Nephron (organoid): ENCODE results near the gene SARS1.

Source experiments
- H3K27ac Mint-ChIP-seq, 3 experiments: 2 replicates each; pipeline ENCODE4 v1.8.0; 2020; ENCODE audit warnings: mixed read lengths in 3 of 3, mild to moderate bottlenecking in 2 of 3, moderate library complexity in 1 of 3
- H3K27me3 Mint-ChIP-seq: 2 replicates; pipeline ENCODE4 v1.8.0; 2021; ENCODE audit warnings: low read depth, mild to moderate bottlenecking, moderate library complexity, mixed read lengths
- H3K36me3 Mint-ChIP-seq: 2 replicates; pipeline ENCODE4 v1.8.0; 2020; ENCODE audit warnings: low read depth, mixed read lengths
- H3K4me1 Mint-ChIP-seq: 2 replicates; pipeline ENCODE4 v1.8.0; 2020; ENCODE audit warnings: mixed read lengths
- H3K4me3 Mint-ChIP-seq, 3 experiments: 2 replicates each; pipeline ENCODE4 v1.8.0; 2020; ENCODE audit warnings: mild to moderate bottlenecking in 3 of 3, mixed read lengths in 3 of 3, moderate library complexity in 2 of 3
- H3K9me3 Mint-ChIP-seq: 2 replicates; pipeline ENCODE4 v1.8.0; 2020; ENCODE audit warnings: mixed read lengths
- CTCF ChIP-seq, 3 experiments: fragments of 200-600 bp; sonication (generic); IDR thresholded peaks; one replicate each; pipeline ENCODE4 v1.5.0; 2021; ENCODE audit warnings: antibody characterized with exemption in 3 of 3; ENCODE audit not compliant: unreplicated experiment in 3 of 3

The SARS1 gene

GRCh38 chr1:109263597-109264378, 50.1 kb downstream of the SARS1 start:
- Mint-ChIP-seq H3K4me3 (no peak overlapping the region), H3K27me3 (no peaks in the 10 kb centered on the region), H3K36me3 (peaks cover 11% of the 10 kb centered on the region), H3K9me3 (no peaks in the 10 kb centered on the region), H3K4me1 (no peaks in the 10 kb centered on the region), H3K27ac (peak overlapping the region in 2 of 3 experiments; percentile 24 to 42)
- TF ChIP-seq CTCF (IDR thresholded peaks at IDR 0.05; ENCODE audit: unreplicated experiment in 3 of 3): peak; percentile 90 to 97 (median 96)

GRCh38 chr1:109264379-109264755, 50.6 kb downstream of the SARS1 start:
- H3K4me3 Mint-ChIP-seq: no peak overlapping the region
- TF ChIP-seq CTCF (IDR thresholded peaks at IDR 0.05; ENCODE audit: unreplicated experiment in 3 of 3): no peak
- H3K9me3 Mint-ChIP-seq: no peaks in the 10 kb centered on the region
- no peak overlapping the region for H3K27ac Mint-ChIP-seq
- H3K36me3 Mint-ChIP-seq: peaks cover 11% of the 10 kb centered on the region
- H3K27me3 Mint-ChIP-seq: no peaks in the 10 kb centered on the region
- no peaks in the 10 kb centered on the region for H3K4me1 Mint-ChIP-seq

GRCh38 chr1:109265016-109265415, 51.3 kb downstream of the SARS1 start:
- Mint-ChIP-seq H3K4me3 (no peak overlapping the region), H3K36me3 (peaks cover 15% of the 10 kb centered on the region), H3K9me3 (no peaks in the 10 kb centered on the region), H3K4me1 (no peaks in the 10 kb centered on the region), H3K27ac (no peak overlapping the region), H3K27me3 (no peaks in the 10 kb centered on the region)
- TF ChIP-seq CTCF (IDR thresholded peaks at IDR 0.05; ENCODE audit: unreplicated experiment in 3 of 3): no peak

- Mint-ChIP-seq H3K9me3 (no peaks in the 10 kb centered on the region), H3K27me3 (peaks cover 2% of the 10 kb centered on the region), H3K4me3 (no peak overlapping the region), H3K4me1 (no peaks in the 10 kb centered on the region), H3K36me3 (peaks cover 21% of the 10 kb centered on the region), H3K27ac (no peak overlapping the region)
- no peak for TF ChIP-seq CTCF (IDR thresholded peaks at IDR 0.05; ENCODE audit: unreplicated experiment in 3 of 3)
Measured at GRCh38 chr1:109265741-109266330, 52.1 kb downstream of the SARS1 start.

- peaks cover 25% of the 10 kb centered on the region for H3K36me3 Mint-ChIP-seq
- peaks cover 6% of the 10 kb centered on the region for H3K4me1 Mint-ChIP-seq
- H3K27ac Mint-ChIP-seq: no peak overlapping the region
- no peak overlapping the region for H3K4me3 Mint-ChIP-seq
- TF ChIP-seq CTCF (IDR thresholded peaks at IDR 0.05; ENCODE audit: unreplicated experiment in 3 of 3): no peak
- no peaks in the 10 kb centered on the region for H3K9me3 Mint-ChIP-seq
- H3K27me3 Mint-ChIP-seq: peaks cover 4% of the 10 kb centered on the region
Measured at GRCh38 chr1:109266965-109267364, 53.2 kb downstream of the SARS1 start.
